ENCODE measurements around the gene FLT3LG.
"Not testable (repeated sequence)": the region's sequence is repeated elsewhere in the genome, so short reads cannot be mapped to it uniquely, and the experiment has no call there.

Gene FLT3LG

DNA sequence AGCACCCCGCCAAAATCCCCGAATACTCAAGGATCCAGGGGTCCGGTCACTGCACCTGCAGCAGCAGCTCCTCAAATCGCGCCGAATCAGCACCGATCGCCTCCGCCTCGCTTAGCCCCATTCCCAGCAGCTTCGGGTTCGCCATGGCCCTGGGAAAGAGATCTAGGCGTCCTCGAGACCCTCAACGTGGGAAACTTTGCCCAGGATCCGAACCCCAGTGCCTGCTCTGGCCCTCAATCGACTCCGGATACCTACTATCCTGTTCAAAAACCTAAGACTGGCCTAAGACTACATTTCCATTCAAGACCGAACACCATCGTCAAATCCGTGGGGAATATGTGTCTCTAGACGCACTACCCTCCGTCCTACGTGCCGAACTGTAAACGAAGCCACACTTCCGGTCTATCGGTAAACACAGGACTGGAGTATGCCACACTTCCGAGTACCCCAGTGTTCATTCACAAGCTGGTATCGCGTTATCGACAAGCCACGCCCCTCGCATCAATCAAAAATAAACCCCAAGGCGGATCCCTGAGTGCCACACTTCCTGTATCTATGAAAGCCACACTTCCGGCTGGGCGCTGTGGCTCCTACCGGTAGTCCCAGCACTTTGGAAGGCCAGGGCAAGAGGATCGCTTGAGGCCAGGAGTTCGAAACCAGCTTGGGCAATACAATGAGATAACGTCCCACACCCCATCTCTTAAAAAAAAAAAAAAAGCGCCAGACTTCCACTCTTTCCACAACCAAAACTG, 22.4 kb upstream of the FLT3LG start, which contains the start of gene PIH1D1:
Gene PIH1D1 (minus strand): TSS at position 385 of the 752 bp plus-strand sequence. CDS start 240 bp downstream, at position 145.
- H3K9me3 ChIP-seq (ENCODE audit: control insufficient read depth, insufficient read depth, low read length), result no peaks in the 10 kb centered on the region
- H3K4me1 ChIP-seq (ENCODE audit: control insufficient read depth, insufficient read depth, low read length), result peaks cover 7% of the 10 kb centered on the region; the same call in 1 of the 2 replicates
- H3K36me3 ChIP-seq (ENCODE audit: control insufficient read depth, insufficient read depth, low read length), result peaks cover 32% of the 10 kb centered on the region
- H3K27ac ChIP-seq (ENCODE audit: low read depth, low read length), result peak within 1 kb of the TSS; percentile 99
- peak within 1 kb of the TSS; percentile 93 for H3K4me3 ChIP-seq (ENCODE audit: low read depth, low read length)
- H3K27me3 ChIP-seq (ENCODE audit: control insufficient read depth, insufficient read depth, low read length), result no peaks in the 10 kb centered on the region
- H3K9ac ChIP-seq (ENCODE audit: low read depth, low read length), result peak within 1 kb of the TSS; percentile 98

DNA sequence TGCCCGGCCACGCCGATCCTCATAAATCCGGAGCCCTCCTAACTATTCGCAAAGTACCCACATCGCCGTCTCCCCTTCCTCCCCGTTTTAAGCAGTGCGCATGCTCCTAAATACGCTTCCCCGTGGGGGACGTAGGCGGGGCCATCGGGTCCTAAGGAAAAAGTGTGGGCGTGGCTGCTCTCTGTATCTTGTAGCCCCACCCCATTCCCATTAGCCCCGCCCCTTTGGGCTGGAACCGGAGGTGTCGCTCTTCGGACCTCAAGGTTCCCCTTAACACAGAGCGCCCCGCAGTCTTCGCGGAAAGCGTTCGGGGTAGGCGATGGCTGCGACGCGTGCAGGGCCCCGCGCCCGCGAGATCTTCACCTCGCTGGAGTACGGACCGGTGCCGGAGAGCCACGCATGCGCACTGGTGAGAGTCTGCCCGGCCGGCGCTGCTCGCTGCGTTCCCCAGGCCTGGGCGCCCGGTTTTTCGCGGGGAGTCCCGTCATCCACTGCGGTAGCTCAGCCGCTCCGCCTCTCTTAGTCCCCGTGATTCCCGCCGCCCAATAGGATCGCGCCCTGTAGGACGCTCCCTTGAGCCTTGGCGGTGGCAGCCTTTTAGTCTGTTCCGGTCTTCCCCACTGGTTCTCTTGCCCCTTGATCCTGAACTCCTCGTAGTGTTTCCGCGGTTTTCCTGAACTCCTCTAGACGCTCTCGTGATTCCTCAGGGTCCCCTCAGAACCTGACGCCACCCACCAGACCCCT, 20.8 kb upstream of the FLT3LG start, which contains the start of gene ALDH16A1:
Gene ALDH16A1 (plus strand): TSS at position 213 of the 744 bp plus-strand sequence. CDS start 107 bp downstream, at position 320.
- peak within 1 kb of the TSS; percentile 99 for H3K27ac ChIP-seq (ENCODE audit: low read depth, low read length)
- peak within 1 kb of the TSS; percentile 93 for H3K4me3 ChIP-seq (ENCODE audit: low read depth, low read length)
- no peaks in the 10 kb centered on the region for H3K9me3 ChIP-seq (ENCODE audit: control insufficient read depth, insufficient read depth, low read length)
- H3K27me3 ChIP-seq (ENCODE audit: control insufficient read depth, insufficient read depth, low read length), result no peaks in the 10 kb centered on the region
- peaks cover 2% of the 10 kb centered on the region; the same call in 1 of the 2 replicates for H3K4me1 ChIP-seq (ENCODE audit: control insufficient read depth, insufficient read depth, low read length)
- peaks cover 22% of the 10 kb centered on the region for H3K36me3 ChIP-seq (ENCODE audit: control insufficient read depth, insufficient read depth, low read length)
- H3K9ac ChIP-seq (ENCODE audit: low read depth, low read length), result peak within 1 kb of the TSS; percentile 98

- Histone ChIP-seq H3K27me3 (ENCODE audit: control insufficient read depth, insufficient read depth, low read length) (no peaks in the 10 kb centered on the region), H3K27ac (ENCODE audit: low read depth, low read length) (peak overlapping the region; percentile 99), H3K9me3 (ENCODE audit: control insufficient read depth, insufficient read depth, low read length) (no peaks in the 10 kb centered on the region), H3K36me3 (ENCODE audit: control insufficient read depth, insufficient read depth, low read length) (peaks cover 16% of the 10 kb centered on the region), H3K4me1 (ENCODE audit: control insufficient read depth, insufficient read depth, low read length) (peaks cover 2% of the 10 kb centered on the region; the same call in 1 of the 2 replicates), H3K4me3 (ENCODE audit: low read depth, low read length) (peak overlapping the region; percentile 93), H3K9ac (ENCODE audit: low read depth, low read length) (peak overlapping the region; percentile 98)
Observed at GRCh38 chr19:49453757-49454240, 20.2 kb upstream of the FLT3LG start.

GRCh38 chr19:49455773-49456172, 18.2 kb upstream of the FLT3LG start:
- Histone ChIP-seq H3K4me3 (ENCODE audit: low read depth, low read length) (no peak overlapping the region), H3K36me3 (ENCODE audit: control insufficient read depth, insufficient read depth, low read length) (0 out of 2 replicates have a peak, but pooled peaks cover 12% of the 10 kb centered on the region), H3K27me3 (ENCODE audit: control insufficient read depth, insufficient read depth, low read length) (no peaks in the 10 kb centered on the region), H3K9me3 (ENCODE audit: control insufficient read depth, insufficient read depth, low read length) (no peaks in the 10 kb centered on the region), H3K27ac (ENCODE audit: low read depth, low read length) (no peak overlapping the region), H3K4me1 (ENCODE audit: control insufficient read depth, insufficient read depth, low read length) (peaks cover 2% of the 10 kb centered on the region; the same call in 1 of the 2 replicates), H3K9ac (ENCODE audit: low read depth, low read length) (no peak overlapping the region)

DNA sequence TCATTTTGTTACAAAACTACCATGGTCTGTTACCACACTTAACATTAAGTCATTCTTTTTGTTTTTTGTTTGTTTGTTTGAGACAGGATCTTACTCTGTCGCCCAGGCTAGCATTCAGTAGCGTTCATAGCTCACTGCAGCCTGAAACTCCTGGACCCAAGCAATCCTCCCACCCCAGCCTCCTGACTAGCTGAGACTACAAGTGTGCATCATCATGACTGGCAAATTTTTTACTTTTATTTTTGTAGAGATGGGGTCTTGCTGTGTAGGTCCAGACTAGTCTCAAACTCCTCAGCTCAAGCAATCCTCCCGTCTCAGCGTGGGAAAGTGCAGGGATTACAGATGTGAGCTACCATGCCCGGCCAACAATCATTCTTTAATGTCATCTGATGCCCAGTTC, 17.7 kb upstream of the FLT3LG start:
- 0 out of 2 replicates have a peak, but pooled peaks cover 12% of the 10 kb centered on the region for H3K36me3 ChIP-seq (ENCODE audit: control insufficient read depth, insufficient read depth, low read length)
- no peaks in the 10 kb centered on the region for H3K9me3 ChIP-seq (ENCODE audit: control insufficient read depth, insufficient read depth, low read length)
- no peak overlapping the region for H3K4me3 ChIP-seq (ENCODE audit: low read depth, low read length)
- H3K27me3 ChIP-seq (ENCODE audit: control insufficient read depth, insufficient read depth, low read length), result no peaks in the 10 kb centered on the region
- H3K27ac ChIP-seq (ENCODE audit: low read depth, low read length), result no peak overlapping the region
- H3K4me1 ChIP-seq (ENCODE audit: control insufficient read depth, insufficient read depth, low read length), result peaks cover 2% of the 10 kb centered on the region; the same call in 1 of the 2 replicates
- H3K9ac ChIP-seq (ENCODE audit: low read depth, low read length), result no peak overlapping the region

- no peaks in the 10 kb centered on the region for H3K27me3 ChIP-seq (ENCODE audit: control insufficient read depth, insufficient read depth, low read length)
- H3K4me3 ChIP-seq (ENCODE audit: low read depth, low read length), result no peak overlapping the region
- H3K4me1 ChIP-seq (ENCODE audit: control insufficient read depth, insufficient read depth, low read length), result peaks cover 2% of the 10 kb centered on the region; the same call in 1 of the 2 replicates
- H3K27ac ChIP-seq (ENCODE audit: low read depth, low read length), result no peak overlapping the region
- no peaks in the 10 kb centered on the region for H3K9me3 ChIP-seq (ENCODE audit: control insufficient read depth, insufficient read depth, low read length)
- H3K36me3 ChIP-seq (ENCODE audit: control insufficient read depth, insufficient read depth, low read length), result 0 out of 2 replicates have a peak, but pooled peaks cover 12% of the 10 kb centered on the region
- H3K9ac ChIP-seq (ENCODE audit: low read depth, low read length), result no peak overlapping the region
Observed at GRCh38 chr19:49458567-49458903, 15.5 kb upstream of the FLT3LG start.

DNA sequence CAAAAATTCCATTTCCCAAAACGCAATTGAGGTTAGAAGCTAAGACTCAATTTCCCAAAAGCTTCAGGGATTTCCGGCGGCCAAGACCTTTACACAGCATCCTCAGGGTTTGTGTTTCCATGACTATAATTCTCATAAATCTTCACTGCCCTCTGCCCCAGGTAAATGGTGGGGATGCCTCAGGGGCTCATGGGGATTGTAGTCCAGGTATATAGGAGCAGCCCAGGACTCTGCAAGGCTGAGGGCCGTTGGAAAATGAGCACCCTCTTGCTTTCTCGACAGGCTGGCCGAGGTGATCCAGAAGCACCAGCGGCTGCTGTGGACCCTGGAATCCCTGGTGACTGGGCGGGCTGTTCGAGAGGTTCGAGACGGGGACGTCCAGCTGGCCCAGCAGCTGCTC, 14.6 kb upstream of the FLT3LG start:
- Histone ChIP-seq H3K9me3 (ENCODE audit: control insufficient read depth, insufficient read depth, low read length) (no peaks in the 10 kb centered on the region), H3K9ac (ENCODE audit: low read depth, low read length) (no peak overlapping the region), H3K4me3 (ENCODE audit: low read depth, low read length) (no peak overlapping the region), H3K27ac (ENCODE audit: low read depth, low read length) (no peak overlapping the region), H3K27me3 (ENCODE audit: control insufficient read depth, insufficient read depth, low read length) (no peaks in the 10 kb centered on the region), H3K36me3 (ENCODE audit: control insufficient read depth, insufficient read depth, low read length) (peaks cover 19% of the 10 kb centered on the region; the same call in 1 of the 2 replicates), H3K4me1 (ENCODE audit: control insufficient read depth, insufficient read depth, low read length) (no peaks in the 10 kb centered on the region)

- not testable (repeated sequence) for H3K9ac ChIP-seq (ENCODE audit: low read depth, low read length); H3K27me3 ChIP-seq (ENCODE audit: control insufficient read depth, insufficient read depth, low read length); H3K9me3 ChIP-seq (ENCODE audit: control insufficient read depth, insufficient read depth, low read length); H3K4me1 ChIP-seq (ENCODE audit: control insufficient read depth, insufficient read depth, low read length); H3K27ac ChIP-seq (ENCODE audit: low read depth, low read length); H3K4me3 ChIP-seq (ENCODE audit: low read depth, low read length)
- peaks cover 26% of the 10 kb centered on the region for H3K36me3 ChIP-seq (ENCODE audit: control insufficient read depth, insufficient read depth, low read length)
Observed at GRCh38 chr19:49461130-49461529, 12.9 kb upstream of the FLT3LG start.

GRCh38 chr19:49461656-49462055, 12.4 kb upstream of the FLT3LG start:
- H3K9me3 ChIP-seq (ENCODE audit: control insufficient read depth, insufficient read depth, low read length), result no peaks in the 10 kb centered on the region
- H3K4me3 ChIP-seq (ENCODE audit: low read depth, low read length), result no peak overlapping the region
- no peak overlapping the region for H3K9ac ChIP-seq (ENCODE audit: low read depth, low read length)
- H3K27me3 ChIP-seq (ENCODE audit: control insufficient read depth, insufficient read depth, low read length), result no peaks in the 10 kb centered on the region
- peaks cover 22% of the 10 kb centered on the region for H3K36me3 ChIP-seq (ENCODE audit: control insufficient read depth, insufficient read depth, low read length)
- H3K27ac ChIP-seq (ENCODE audit: low read depth, low read length), result no peak overlapping the region
- H3K4me1 ChIP-seq (ENCODE audit: control insufficient read depth, insufficient read depth, low read length), result no peaks in the 10 kb centered on the region

DNA sequence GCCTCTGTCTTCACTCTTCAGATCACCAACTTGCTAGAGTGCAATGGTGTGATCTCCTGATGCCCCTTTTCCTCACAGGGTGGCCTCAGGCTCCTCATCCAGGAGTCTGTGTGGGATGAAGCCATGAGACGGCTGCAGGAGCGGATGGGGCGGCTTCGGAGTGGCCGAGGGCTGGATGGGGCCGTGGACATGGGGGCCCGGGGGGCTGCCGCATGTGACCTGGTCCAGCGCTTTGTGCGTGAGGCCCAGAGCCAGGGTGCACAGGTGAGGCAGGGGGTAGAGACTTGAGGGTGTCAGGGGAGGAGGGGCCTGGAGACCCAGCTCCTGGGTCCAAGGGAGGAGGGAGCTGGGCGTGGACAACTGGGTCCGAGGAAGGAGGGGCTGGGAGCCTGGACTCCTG, 11.5 kb upstream of the FLT3LG start:
- Histone ChIP-seq H3K27ac (ENCODE audit: low read depth, low read length) (no peak overlapping the region), H3K36me3 (ENCODE audit: control insufficient read depth, insufficient read depth, low read length) (peaks cover 27% of the 10 kb centered on the region), H3K4me1 (ENCODE audit: control insufficient read depth, insufficient read depth, low read length) (no peaks in the 10 kb centered on the region), H3K9me3 (ENCODE audit: control insufficient read depth, insufficient read depth, low read length) (no peaks in the 10 kb centered on the region), H3K9ac (ENCODE audit: low read depth, low read length) (no peak overlapping the region), H3K27me3 (ENCODE audit: control insufficient read depth, insufficient read depth, low read length) (no peaks in the 10 kb centered on the region), H3K4me3 (ENCODE audit: low read depth, low read length) (no peak overlapping the region)
